Testis (tissue), 3 donors: Measurements from ENCODE around the gene KCNK10. TPM values are rescaled to one million over a fixed set of nuclear protein-coding genes. Genes with fewer than 3 reads are reported as not detected.

Experiments
- DNase-seq: peaks from one replicate; pipeline ENCODE4 v3.0.0-alpha.2; 2019
- H3K27ac ChIP-seq, 2 donors: fragments of 200-600 bp; sonication (generic); one replicate each; pipeline ENCODE4 v1.5.1; 2019
- H3K27me3 ChIP-seq: fragments of 200-600 bp; sonication (generic); one replicate; pipeline ENCODE4 v1.5.1; 2019
- H3K36me3 ChIP-seq: fragments of 200-600 bp; sonication (generic); one replicate; pipeline ENCODE4 v1.5.1; 2017; ENCODE audit warnings: low read depth; ENCODE audit errors: missing control alignments
- H3K4me1 ChIP-seq: fragments of 200-600 bp; sonication (generic); one replicate; pipeline ENCODE4 v1.5.1; 2019
- H3K4me3 ChIP-seq, 2 donors: fragments of 200-600 bp; sonication (generic); one replicate each; pipeline ENCODE4 v1.5.1; 2017 to 2019
- H3K9me3 ChIP-seq: fragments of 200-600 bp; sonication (generic); one replicate; pipeline ENCODE4 v1.5.1; 2017
- POLR2A ChIP-seq: fragments of 450-650 bp; IDR thresholded peaks from one replicate; pipeline ENCODE4 v1.6.1; 2017; ENCODE audit warnings: antibody characterized with exemption, mild to moderate bottlenecking, moderate library complexity
- whole genome bisulfite sequencing, 2 donors: methylation state at CpG; one replicate each; pipeline ENCODE4 v1.1.5; 2018; 5-methylcytosine and 5-hydroxymethylcytosine counted together
- intact Hi-C: fragments of 100-400 bp; cut with DNase I; formaldehyde crosslinking; loops from one replicate; pipeline ENCODE4 v1.15.1; 2023; ENCODE audit warnings: low total_unique reads
- polyA plus RNA-seq: library from polyadenylated mRNA; stranded (reverse); fragments of 350-450 nt; fragmentation: Illumina TruSeq; extraction: RNeasy Lipid Tissue Mini Kit (QIAGEN cat#74804); gene quantifications from one replicate; pipeline ENCODE4 v1.2.3, GENCODE V29; 2014; ENCODE audit warnings: low read depth, low replicate concordance; ENCODE audit not compliant: insufficient read depth
- total RNA-seq, 2 donors: library from RNA; depleted of rRNA; stranded (reverse); fragments of >200 nt; gene quantifications; one replicate each; pipeline ENCODE4 v1.2.3, GENCODE V29; 2016
- TF ChIP-seq, protein P1 (sequence below), 3 experiments: fragments of 450-650 bp in 2 of 3; fragments of 200-600 bp in 1 of 3; sonication (generic) in 1 of 3; IDR thresholded peaks; one replicate each; pipeline ENCODE4 v1.5.1; 2016 to 2019; ENCODE audit warnings: antibody characterized with exemption in 3 of 3, mild to moderate bottlenecking in 2 of 3, moderate library complexity in 1 of 3

KCNK10 gene
- total and polyA plus RNA-seq, 3 donors from 2014 or later = 0.55 to 4.2 (median 1.6) TPM

DNA sequence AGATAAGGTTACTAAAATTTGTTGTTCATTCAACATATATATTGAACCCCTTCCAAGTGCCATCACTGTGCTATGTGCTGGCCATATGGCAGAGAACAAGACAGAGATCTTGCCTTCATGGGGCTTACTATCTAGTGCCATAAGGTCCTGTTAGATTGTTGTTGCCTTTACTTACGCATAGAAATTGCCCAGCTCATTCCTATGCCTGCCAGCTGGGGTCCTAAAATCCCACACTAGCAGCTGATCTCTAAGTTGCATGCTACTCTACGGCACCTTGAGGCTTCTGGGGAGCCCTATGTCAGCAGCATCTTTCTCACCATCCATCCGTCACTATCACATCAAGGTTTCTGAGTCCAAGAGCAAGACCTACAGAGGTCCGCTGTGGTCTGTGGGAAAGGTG is 1.4 kb upstream of the KCNK10 start:
- Histone ChIP-seq H3K27ac (no peak overlapping the region), H3K36me3 (no peaks in the 10 kb centered on the region), H3K4me1 (no peaks in the 10 kb centered on the region), H3K4me3 (no peak overlapping the region), H3K27me3 (no peaks in the 10 kb centered on the region), H3K9me3 (no peaks in the 10 kb centered on the region)
- intact Hi-C loops = no loop called here
- WGBS, 2 donors = 46 to 51% methylated on average over 4 of the region's 4 CpGs
- no peak for DNase-seq
- TF ChIP-seq, protein P1, sequence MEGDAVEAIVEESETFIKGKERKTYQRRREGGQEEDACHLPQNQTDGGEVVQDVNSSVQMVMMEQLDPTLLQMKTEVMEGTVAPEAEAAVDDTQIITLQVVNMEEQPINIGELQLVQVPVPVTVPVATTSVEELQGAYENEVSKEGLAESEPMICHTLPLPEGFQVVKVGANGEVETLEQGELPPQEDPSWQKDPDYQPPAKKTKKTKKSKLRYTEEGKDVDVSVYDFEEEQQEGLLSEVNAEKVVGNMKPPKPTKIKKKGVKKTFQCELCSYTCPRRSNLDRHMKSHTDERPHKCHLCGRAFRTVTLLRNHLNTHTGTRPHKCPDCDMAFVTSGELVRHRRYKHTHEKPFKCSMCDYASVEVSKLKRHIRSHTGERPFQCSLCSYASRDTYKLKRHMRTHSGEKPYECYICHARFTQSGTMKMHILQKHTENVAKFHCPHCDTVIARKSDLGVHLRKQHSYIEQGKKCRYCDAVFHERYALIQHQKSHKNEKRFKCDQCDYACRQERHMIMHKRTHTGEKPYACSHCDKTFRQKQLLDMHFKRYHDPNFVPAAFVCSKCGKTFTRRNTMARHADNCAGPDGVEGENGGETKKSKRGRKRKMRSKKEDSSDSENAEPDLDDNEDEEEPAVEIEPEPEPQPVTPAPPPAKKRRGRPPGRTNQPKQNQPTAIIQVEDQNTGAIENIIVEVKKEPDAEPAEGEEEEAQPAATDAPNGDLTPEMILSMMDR (IDR thresholded peaks at IDR 0.05) = no peak
- no peak for TF ChIP-seq POLR2A

DNA sequence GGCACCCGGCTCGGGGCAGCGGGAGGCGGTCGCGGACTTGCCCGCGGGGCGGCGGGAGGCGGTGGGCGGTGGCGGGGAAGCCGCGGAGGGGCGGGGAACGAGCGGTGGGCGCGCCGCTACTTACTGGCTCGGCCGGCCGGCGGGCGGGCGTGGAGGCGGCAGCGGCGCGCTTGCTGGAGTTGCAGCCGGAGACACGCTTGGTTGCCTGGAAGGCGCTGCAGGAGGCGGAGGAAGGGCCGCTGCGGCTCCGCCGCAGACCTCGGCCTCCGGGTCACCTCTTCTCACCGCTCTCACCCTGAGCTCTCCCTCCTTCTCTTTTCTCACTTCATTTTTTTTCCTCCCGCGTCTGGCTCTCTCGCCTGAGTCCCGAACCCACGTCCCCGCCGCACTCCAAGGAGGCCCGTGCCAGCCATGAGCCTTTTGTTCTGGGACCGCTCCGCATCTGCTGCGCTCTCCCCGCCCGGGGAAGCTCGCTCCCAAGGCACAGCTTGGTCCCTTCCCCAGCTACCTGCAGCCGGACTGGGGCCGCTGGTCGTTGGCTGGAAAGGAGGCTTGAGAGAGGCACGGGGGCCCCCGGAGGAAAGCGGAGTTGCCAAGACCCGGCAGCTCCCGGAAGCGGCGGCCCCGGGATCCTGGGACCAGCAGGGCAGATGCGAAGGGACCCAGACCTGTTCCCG is 592 bp upstream of the KCNK10 start:
- H3K27me3 ChIP-seq = no peaks in the 10 kb centered on the region
- peak; percentile 21 for DNase-seq
- H3K4me1 ChIP-seq = no peaks in the 10 kb centered on the region
- intact Hi-C loops = no loop called here
- no peak for TF ChIP-seq POLR2A
- TF ChIP-seq, protein P1 (IDR thresholded peaks at IDR 0.05) = no peak
- no peaks in the 10 kb centered on the region for H3K36me3 ChIP-seq
- 0 to 1% methylated on average over 21 to 43 of the region's 69 CpGs for WGBS, 2 donors
- H3K27ac ChIP-seq = no peak overlapping the region
- H3K4me3 ChIP-seq = peak overlapping the region; percentile 45 to 48
- no peaks in the 10 kb centered on the region for H3K9me3 ChIP-seq

DNA sequence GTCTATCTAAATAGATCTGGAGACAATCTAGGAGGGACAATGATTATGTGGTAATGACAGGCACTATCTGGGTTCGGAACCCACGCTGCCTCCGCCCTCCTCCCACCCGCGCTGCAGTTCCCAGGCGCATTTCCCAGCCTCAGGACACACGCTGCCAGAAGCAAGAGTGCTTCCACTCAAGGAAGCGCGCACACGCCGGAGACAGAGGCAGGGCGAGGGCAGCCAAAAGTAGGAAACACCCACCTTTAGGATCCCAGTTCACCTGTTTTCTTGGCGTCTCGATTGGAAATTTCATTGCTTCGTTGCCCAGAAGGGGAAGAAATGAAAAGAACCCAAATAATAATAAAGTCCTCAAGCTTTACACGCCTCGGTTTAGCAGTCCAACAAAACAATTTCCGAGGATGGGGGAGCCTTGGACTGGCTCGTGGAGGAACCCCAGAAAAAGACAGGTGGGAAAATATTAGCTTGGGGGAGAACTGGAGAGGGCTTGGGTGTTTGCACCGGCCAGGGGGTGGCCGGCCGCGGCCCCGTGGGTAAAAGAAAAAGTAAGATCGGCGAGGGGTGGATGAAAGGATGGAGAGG is 474 bp downstream of the KCNK10 start:
- no peak for DNase-seq
- Histone ChIP-seq H3K36me3 (no peaks in the 10 kb centered on the region), H3K4me3 (peak overlapping the region; percentile 41 to 45), H3K27me3 (no peaks in the 10 kb centered on the region), H3K27ac (no peak overlapping the region), H3K4me1 (no peaks in the 10 kb centered on the region), H3K9me3 (no peaks in the 10 kb centered on the region)
- WGBS, 2 donors = 2 to 3% methylated on average over 26 of the region's 26 CpGs
- intact Hi-C loops = no loop called here
- TF ChIP-seq, protein P1 (IDR thresholded peaks at IDR 0.05) = no peak
- TF ChIP-seq POLR2A = no peak

DNA sequence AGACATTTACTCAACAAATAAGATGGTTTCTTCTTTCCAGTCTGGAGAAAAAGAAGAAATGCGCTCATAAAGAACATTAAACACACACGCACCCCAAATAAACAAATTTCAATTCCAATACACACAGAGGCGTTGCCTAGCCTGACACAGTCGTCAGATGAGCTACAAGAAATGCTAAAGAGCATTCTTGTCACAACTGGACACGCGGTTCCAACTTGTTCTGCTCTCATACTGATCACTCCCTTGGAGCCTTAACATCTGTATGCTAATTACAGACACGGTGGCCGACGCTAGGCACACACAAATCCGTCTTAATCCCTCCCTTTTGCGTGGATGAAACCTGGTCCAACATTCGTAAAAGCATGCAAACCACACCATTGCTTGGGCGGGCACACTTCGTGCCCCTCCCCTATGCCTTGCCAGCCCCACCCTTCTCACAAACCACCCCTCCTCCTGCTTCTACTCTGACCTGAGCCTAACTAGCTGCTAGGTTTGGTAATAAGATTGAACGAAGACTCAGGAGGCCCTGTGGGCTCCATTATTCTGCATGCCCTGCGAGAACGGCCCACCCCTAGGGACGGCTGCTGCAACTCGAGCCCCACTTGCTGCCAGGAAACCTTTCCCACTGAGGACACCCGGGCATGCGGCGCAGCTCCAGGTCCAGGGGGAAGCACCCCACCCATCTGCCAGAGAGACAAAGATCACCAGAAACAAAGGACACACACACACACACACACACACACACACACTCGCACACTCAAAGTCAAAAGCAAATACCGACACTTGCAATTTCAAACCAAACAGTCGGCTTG is 1.2 kb downstream of the KCNK10 start:
- TF ChIP-seq POLR2A = no peak
- TF ChIP-seq, protein P1 (IDR thresholded peaks at IDR 0.05) = no peak
- no peaks in the 10 kb centered on the region for H3K36me3 ChIP-seq
- no peaks in the 10 kb centered on the region for H3K9me3 ChIP-seq
- H3K27me3 ChIP-seq = no peaks in the 10 kb centered on the region
- no peak overlapping the region for H3K27ac ChIP-seq
- H3K4me3 ChIP-seq = peak overlapping the region in 1 of 2 donors; percentile 41
- intact Hi-C loops = no loop called here
- H3K4me1 ChIP-seq = no peaks in the 10 kb centered on the region
- DNase-seq = no peak
- WGBS, 2 donors = 17 to 18% methylated on average over 24 to 25 of the region's 25 CpGs
